K562 (cell line): ENCODE results near the gene ROS1. TPM values are rescaled to one million over a fixed set of nuclear protein-coding genes. Genes with fewer than 3 reads are reported as not detected.

Experiments
- ATAC-seq: fragments of 200-7000 bp; cut with Tn5 transposase; 3 replicates; pipeline ENCODE4 v1.9.1; 2020; ENCODE audit warnings: moderate library complexity
- BruUV-seq: library from RNA; stranded (reverse); fragments of 400-500 nt; replicated peaks from 2 replicates; lab custom pipeline; 2021; lab: Mats Ljungman, UMichigan
- CTCF ChIA-PET: fragments of 300-600 bp; formaldehyde crosslinking; extraction: SDS; loops from one replicate; lab custom pipeline; 2021; ENCODE audit warnings: low intra/inter-chr PET ratio; lab: Yijun Ruan, JAX
- POLR2A ChIA-PET: fragments of 300-600, 350-650 bp; sonication (Branson Sonifier 250); formaldehyde crosslinking; extraction: SDS; loops from one replicate; lab custom pipeline; 2021; ENCODE audit warnings: antibody characterized with exemption, inconsistent platforms; lab: Yijun Ruan, JAX
- DNase-seq, 4 experiments: peaks; one replicate each; pipeline versions ENCODE4 v3.0.0 to v3.0.0-alpha.2; 2011 to 2018; ENCODE audit warnings: low spot score in 3 of 4, mixed read lengths in 3 of 4; ENCODE audit errors: extremely low read depth in 1 of 4
- FAIRE-seq: peaks from 2 replicates; lab custom pipeline; 2011; peaks lifted over from hg19 to GRCh38; lab: Jason Lieb, UNC
- H2AFZ ChIP-seq: 2 replicates; pipeline ENCODE4 v1.6.0; 2011; ENCODE audit warnings: low read depth, low read length, control low read depth, inconsistent platforms
- H3K27ac ChIP-seq: fragments of 200-600 bp; 3 replicates; pipeline ENCODE4 v1.8.0; 2011; ENCODE audit warnings: low read depth, mild to moderate bottlenecking, control low read depth, inconsistent platforms, low read length, moderate library complexity, mixed read lengths; ENCODE audit errors: extremely low read depth
- H3K27me3 ChIP-seq, 2 experiments: fragments of 300-600 bp in 1 of 2; 2 replicates in 1 of 2; 3 replicates in 1 of 2; pipeline versions ENCODE4 v1.6.0 to v1.8.0; 2011; ENCODE audit warnings: inconsistent platforms in 2 of 2, low read length in 2 of 2, mild to moderate bottlenecking in 1 of 2, mixed read lengths in 1 of 2, moderate library complexity in 1 of 2; ENCODE audit not compliant: control insufficient read depth in 2 of 2, insufficient read depth in 2 of 2
- H3K36me3 ChIP-seq: fragments of 300-600 bp; 3 replicates; pipeline ENCODE4 v1.8.0; 2011; ENCODE audit warnings: mild to moderate bottlenecking, low read length, inconsistent platforms; ENCODE audit not compliant: control insufficient read depth, insufficient read depth
- H3K4me1 ChIP-seq, 2 experiments: fragments of 200-600 bp in 1 of 2; replicated peaks in 1 of 2; 2 replicates in 1 of 2; 3 replicates in 1 of 2; pipeline versions ENCODE4 v1.5.1 to v1.8.0; 2011; ENCODE audit warnings: inconsistent platforms in 2 of 2, low read length in 2 of 2, mild to moderate bottlenecking in 1 of 2, mixed read lengths in 1 of 2, moderate library complexity in 1 of 2; ENCODE audit not compliant: control insufficient read depth in 2 of 2, insufficient read depth in 2 of 2
- H3K4me2 ChIP-seq: 2 replicates; pipeline ENCODE4 v1.6.1; 2011; ENCODE audit warnings: low read length, control low read depth, inconsistent platforms, mixed read lengths; ENCODE audit not compliant: insufficient read depth
- H3K4me3 ChIP-seq: fragments of 200-600 bp; sonication (generic), shearing (Covaris generic); 2 replicates; pipeline ENCODE4 v1.5.1; 2016; ENCODE audit warnings: control low read depth, inconsistent platforms
- H3K79me2 ChIP-seq: fragments of 200-600 bp; 3 replicates; pipeline ENCODE4 v1.8.0; 2011; ENCODE audit warnings: low read length, inconsistent platforms; ENCODE audit not compliant: control insufficient read depth, insufficient read depth
- H3K9ac ChIP-seq, 2 experiments: 2 replicates each; pipeline versions ENCODE4 v1.6.0 to v1.6.1; 2011; ENCODE audit warnings: low read depth in 2 of 2, low read length in 2 of 2, control low read depth in 1 of 2, inconsistent platforms in 1 of 2, mild to moderate bottlenecking in 1 of 2, mixed read lengths in 1 of 2; ENCODE audit not compliant: insufficient read depth in 1 of 2
- H3K9me1 ChIP-seq: one replicate; pipeline ENCODE4 v1.6.0; 2011; ENCODE audit warnings: inconsistent platforms, mild to moderate bottlenecking, low read length, moderate library complexity; ENCODE audit not compliant: control insufficient read depth, insufficient read depth
- H3K9me3 ChIP-seq: replicated peaks from 2 replicates; pipeline ENCODE4 v1.5.1; 2011; ENCODE audit warnings: low read depth, low read length, inconsistent platforms; ENCODE audit not compliant: control insufficient read depth, insufficient read depth
- H4K20me1 ChIP-seq: replicated peaks from 2 replicates; pipeline ENCODE4 v1.6.1; 2011; ENCODE audit warnings: low read length, inconsistent platforms, mixed read lengths; ENCODE audit not compliant: control insufficient read depth, insufficient read depth
- ARID1B ChIP-seq: fragments of 450-650 bp; IDR thresholded peaks from 2 replicates; pipeline ENCODE4 v1.6.1; 2016; ENCODE audit warnings: antibody characterized with exemption, mild to moderate bottlenecking, inconsistent platforms
- CTCF ChIP-seq, 3 experiments: IDR thresholded peaks in 2 of 3; conservative IDR thresholded peaks in 1 of 3; 2 replicates each; pipeline ENCODE4 v1.5.1; 2011 to 2012; ENCODE audit warnings: low read length in 3 of 3, mild to moderate bottlenecking in 3 of 3, control low read depth in 2 of 3, improper control_type of control experiment in 1 of 3, inconsistent platforms in 1 of 3, low read depth in 1 of 3, mixed read lengths in 1 of 3, moderate library complexity in 1 of 3; ENCODE audit not compliant: insufficient read depth in 2 of 3
- MTA2 ChIP-seq: fragments of 450-650 bp; IDR thresholded peaks from 2 replicates; pipeline ENCODE4 v1.6.1; 2016; ENCODE audit warnings: low read depth
- NR1H2 ChIP-seq: sonication (generic); formaldehyde crosslinking; IDR thresholded peaks from 2 replicates; pipeline ENCODE4 v1.4.0; 2020; ENCODE audit warnings: mild to moderate bottlenecking, missing genetic modification reagents
- RAD21 ChIP-seq, 2 experiments: fragments of 250-450 bp in 1 of 2; fragments of 450-650 bp in 1 of 2; sonication (Bioruptor Pico) in 1 of 2; formaldehyde crosslinking in 1 of 2; IDR thresholded peaks in 1 of 2; conservative IDR thresholded peaks in 1 of 2; 2 replicates each; pipeline versions ENCODE4 v1.4.0 to v1.8.0; 2020 to 2022; ENCODE audit warnings: mild to moderate bottlenecking in 2 of 2, moderate library complexity in 1 of 2
- WGBS: fragments of 100-300 bp; shearing (Covaris generic); methylation state at CpG from one replicate; pipeline ENCODE4 v1.1.6; 2016; ENCODE audit warnings: low coverage, mixed read lengths; ENCODE audit not compliant: insufficient coverage; ENCODE audit errors: missing lambda C conversion rate; 5-methylcytosine and 5-hydroxymethylcytosine counted together
- in situ Hi-C: fragments of 300-500 bp; cut with MboI; formaldehyde crosslinking; loops from 4 replicates; pipeline ENCODE4 v1.15.0; 2018; ENCODE audit warnings: inconsistent platforms, mixed read lengths
- intact Hi-C: fragments of 100-400 bp; cut with micrococcal nuclease; formaldehyde crosslinking; loops from 2 replicates; pipeline ENCODE4 v1.14.2; 2022
- polyA plus RNA-seq, 8 experiments: library from polyadenylated mRNA; depleted of rRNA in 4 of 8; stranded (reverse) in 5 of 8; unstranded in 3 of 8; fragments of >200 nt; fragmentation: Nextera tagmentation in 2 of 8; fragmentation: Illumina TruSeq in 1 of 8; extraction: Ambion mirVana in 2 of 8; extraction: Trizol in 1 of 8; gene quantifications; 2 replicates each; pipeline versions ENCODE4 v1.2.1 to v1.2.3, GENCODE V29; 2011 to 2014; ENCODE audit warnings: inconsistent platforms in 1 of 8, missing spikeins in 1 of 8
- total RNA-seq, 7 experiments: library from RNA; depleted of rRNA in 6 of 7; stranded (reverse); fragments of >200 nt in 6 of 7; fragmentation: Illumina TruSeq in 2 of 7; extraction: Trizol in 2 of 7; gene quantifications; 2 replicates each; pipeline versions ENCODE4 v1.2.1 to v1.2.3, GENCODE V29; 2011 to 2021; ENCODE audit warnings: low replicate concordance in 1 of 7

ROS1 gene
- total and polyA plus RNA-seq, 9 of the 15 experiments (the other 6 are each of a cell fraction or from before 2014, with no cell fraction given): under 0.01 to 0.16 (median 0.04) TPM; not detected in 6

GRCh38 chr6:117352466-117353081, 73.2 kb downstream of the ROS1 start:
- CTCF ChIA-PET: no interaction called here
- BruUV-seq: no TSS peak
- POLR2A ChIA-PET: no interaction called here

More at GRCh38 chr6:117352466-117353081, 73.2 kb downstream of the ROS1 start:
- no peaks in the 10 kb centered on the region for H3K9me1 ChIP-seq
- H3K79me2 ChIP-seq: no peaks in the 10 kb centered on the region
- H3K9me3 ChIP-seq: no peaks in the 10 kb centered on the region
- no peak overlapping the region for H3K9ac ChIP-seq
- no peaks in the 10 kb centered on the region for H3K27me3 ChIP-seq
- no peaks in the 10 kb centered on the region for H3K4me1 ChIP-seq
- no peak overlapping the region for H2AFZ ChIP-seq
- no peak overlapping the region for H3K4me2 ChIP-seq
- peak; percentile 54; the same call in 2 of the 3 replicates for ATAC-seq
- WGBS: 5% methylated on average over 3 of the region's 3 CpGs
- intact Hi-C loops: no loop called here
- TF ChIP-seq ARID1B: no peak
- TF ChIP-seq NR1H2 (CRISPR knock-in tag): no peak
- peak; percentile 12 to 41; a peak in 2 of 4 replicates for TF ChIP-seq RAD21 (CRISPR knock-in tag; conservative IDR thresholded peaks at IDR 0.05 in 1 of 2, IDR thresholded peaks at IDR 0.05 in 1 of 2)
- no peak for TF ChIP-seq MTA2
- peak in 2 of 3 experiments; percentile 20 to 30; a peak in 2 of 6 replicates for TF ChIP-seq CTCF (IDR thresholded peaks at IDR 0.05 in 2 of 3, conservative IDR thresholded peaks at IDR 0.05 in 1 of 3; ENCODE audit: insufficient read depth in 2 of 3, low read depth in 1 of 3, low read length in 3 of 3)
- TF ChIP-seq, all 486 proteins: peak for 2
- no peaks in the 10 kb centered on the region for H3K36me3 ChIP-seq
- peak in 2 of 4 experiments; percentile 5 to 9 for DNase-seq
- no peak overlapping the region for H3K4me3 ChIP-seq
- no peak for FAIRE-seq
- no peak overlapping the region for H3K27ac ChIP-seq
- in situ Hi-C loops: no loop called here
- no peaks in the 10 kb centered on the region for H4K20me1 ChIP-seq
